DOHH2 (cell line): ENCODE data around the gene PXN.

Experiments used
- H3F3A ChIP-seq: fragments of 200-600 bp; sonication (generic), shearing (Covaris generic); 2 replicates; pipeline ENCODE4 v1.6.0; 2016; ENCODE audit warnings: antibody characterized with exemption, mild to moderate bottlenecking; ENCODE audit not compliant: control insufficient read depth, insufficient read depth
- H3K27ac ChIP-seq: fragments of 200-600 bp; sonication (generic); 2 replicates; pipeline ENCODE4 v1.5.1; 2014; ENCODE audit warnings: low read depth, mild to moderate bottlenecking, low read length, moderate library complexity
- H3K27me3 ChIP-seq: fragments of 200-600 bp; sonication (generic); 2 replicates; pipeline ENCODE4 v1.6.1; 2014; ENCODE audit warnings: mild to moderate bottlenecking, low read length, mixed read lengths; ENCODE audit not compliant: control insufficient read depth
- H3K36me3 ChIP-seq: fragments of 200-600 bp; sonication (generic); 2 replicates; pipeline ENCODE4 v1.6.1; 2014; ENCODE audit warnings: mild to moderate bottlenecking, low read length, moderate library complexity, mixed read lengths; ENCODE audit not compliant: control insufficient read depth
- H3K4me1 ChIP-seq: fragments of 200-600 bp; sonication (generic); 2 replicates; pipeline ENCODE4 v1.6.1; 2014; ENCODE audit warnings: mild to moderate bottlenecking, low read length, mixed read lengths; ENCODE audit not compliant: control insufficient read depth
- H3K4me2 ChIP-seq: fragments of 200-600 bp; sonication (generic); 2 replicates; pipeline ENCODE4 v1.6.0; 2014; ENCODE audit warnings: mild to moderate bottlenecking, low read length, moderate library complexity
- H3K4me3 ChIP-seq: fragments of 200-600 bp; sonication (generic); 2 replicates; pipeline ENCODE4 v1.5.1; 2014; ENCODE audit warnings: mild to moderate bottlenecking, low read length, mixed read lengths
- H3K79me2 ChIP-seq: fragments of 200-600 bp; sonication (generic); 2 replicates; pipeline ENCODE4 v1.6.1; 2014; ENCODE audit warnings: mild to moderate bottlenecking, low read length, mixed read lengths; ENCODE audit not compliant: control insufficient read depth
- H3K9me2 ChIP-seq: fragments of 200-600 bp; sonication (generic); replicated peaks from 2 replicates; pipeline ENCODE4 v1.6.1; 2014; ENCODE audit warnings: mild to moderate bottlenecking, low read length, mixed read lengths; ENCODE audit not compliant: control insufficient read depth
- H3K9me3 ChIP-seq: fragments of 200-600 bp; sonication (generic); 2 replicates; pipeline ENCODE4 v1.6.1; 2014; ENCODE audit warnings: antibody characterized with exemption, low read length, mixed read lengths; ENCODE audit not compliant: control insufficient read depth, insufficient read depth
- H4K20me1 ChIP-seq: fragments of 200-600 bp; sonication (generic); 2 replicates; pipeline ENCODE4 v1.6.0; 2014; ENCODE audit warnings: low read depth, mild to moderate bottlenecking, antibody characterized with exemption, low read length, moderate library complexity; ENCODE audit not compliant: control insufficient read depth, insufficient read depth
- CTCF ChIP-seq: fragments of 200-600 bp; sonication (generic); IDR thresholded peaks from one replicate; pipeline ENCODE4 v1.5.1; 2014; ENCODE audit warnings: antibody characterized with exemption, mild to moderate bottlenecking, low read depth, low read length; ENCODE audit not compliant: poor library complexity, severe bottlenecking
- EZH2phosphoT487 ChIP-seq: fragments of 200-600 bp; sonication (generic); IDR thresholded peaks from 2 replicates; pipeline ENCODE4 v1.6.1; 2017; ENCODE audit warnings: borderline replicate concordance, mild to moderate bottlenecking, antibody characterized with exemption, low read length, moderate library complexity, mixed read lengths

The PXN gene

DNA sequence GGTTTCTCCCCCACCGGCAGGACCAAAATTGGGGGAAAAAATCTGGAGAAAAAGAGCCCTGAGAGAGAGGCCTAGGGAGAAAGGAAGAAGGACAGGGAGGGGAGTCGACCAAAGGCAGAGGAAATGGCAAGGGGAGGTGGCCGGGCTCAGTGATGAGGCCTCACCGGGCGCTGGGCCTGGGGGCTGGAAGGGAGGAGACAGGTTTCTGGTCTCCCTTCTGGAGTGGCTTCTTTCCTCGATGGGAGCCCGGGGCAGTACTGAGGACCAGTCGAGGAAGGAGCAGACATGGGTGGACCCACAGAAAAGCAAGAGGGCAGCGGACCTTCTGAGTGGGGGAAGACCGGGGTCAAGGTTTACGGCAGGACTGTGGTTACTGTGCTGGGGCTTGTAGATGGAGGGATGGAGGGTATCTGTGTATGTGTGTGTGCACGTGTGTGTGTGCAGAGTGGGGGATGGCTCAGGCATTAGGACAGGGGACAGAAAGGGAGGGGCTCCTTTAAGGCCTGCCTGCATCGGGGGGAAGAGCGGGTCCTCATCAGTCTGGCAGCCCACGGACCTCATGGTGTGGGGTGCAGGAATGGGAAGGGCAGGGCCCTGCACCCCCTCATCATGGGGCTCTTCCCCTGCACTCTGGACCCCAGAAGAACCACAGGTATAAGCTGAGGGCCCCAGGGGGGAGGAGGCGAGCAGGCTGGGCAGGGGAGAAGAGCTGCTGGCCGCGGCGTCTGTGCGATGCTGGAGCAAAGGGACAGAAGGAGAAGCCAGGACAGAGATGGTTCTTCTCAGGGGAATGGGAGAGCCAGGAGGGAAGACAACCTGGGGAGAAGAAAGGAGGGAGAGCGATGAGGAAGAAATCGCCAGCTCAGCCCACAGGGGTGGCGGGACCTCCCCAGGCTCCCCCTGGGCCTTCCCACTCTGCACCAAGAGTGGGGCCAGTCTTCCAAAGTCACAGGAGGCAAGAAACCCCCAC, 49.5 kb downstream of the PXN start:
- H3K79me2 ChIP-seq: no peaks in the 10 kb centered on the region
- no peak overlapping the region for H3K27ac ChIP-seq
- H3K27me3 ChIP-seq: no peaks in the 10 kb centered on the region
- H3K4me1 ChIP-seq: no peaks in the 10 kb centered on the region
- H4K20me1 ChIP-seq: no peaks in the 10 kb centered on the region; the same call in 1 of the 2 replicates
- no peak overlapping the region for H3K4me3 ChIP-seq
- H3F3A ChIP-seq: no peaks in the 10 kb centered on the region
- H3K36me3 ChIP-seq: peaks cover 5% of the 10 kb centered on the region
- H3K9me2 ChIP-seq: no peaks in the 10 kb centered on the region
- H3K4me2 ChIP-seq: no peak overlapping the region
- no peak for TF ChIP-seq CTCF
- TF ChIP-seq EZH2phosphoT487: no peak
- no peaks in the 10 kb centered on the region for H3K9me3 ChIP-seq

DNA sequence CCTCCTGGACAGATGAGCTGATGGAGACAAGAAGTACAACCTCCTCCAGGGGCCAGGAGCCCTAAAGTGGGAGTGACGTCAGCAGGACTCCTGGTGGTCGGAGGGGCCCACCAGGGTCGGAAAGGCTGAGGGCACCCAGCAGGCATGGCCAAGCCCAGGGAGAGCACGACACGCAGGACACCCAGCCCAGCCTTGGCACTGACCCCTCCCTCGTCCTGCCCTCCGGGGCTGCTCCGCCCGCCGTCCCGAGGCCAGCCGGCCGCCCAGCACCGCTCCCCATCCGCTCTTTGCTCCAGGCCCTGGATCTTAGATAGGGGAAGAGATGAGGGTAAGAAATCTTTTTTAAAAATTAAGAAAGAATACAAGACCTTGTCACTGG, 50.2 kb downstream of the PXN start:
- no peaks in the 10 kb centered on the region for H3K27me3 ChIP-seq
- TF ChIP-seq CTCF (no peak), EZH2phosphoT487 (no peak)
- no peaks in the 10 kb centered on the region for H3F3A ChIP-seq
- no peaks in the 10 kb centered on the region for H3K4me1 ChIP-seq
- H4K20me1 ChIP-seq: no peaks in the 10 kb centered on the region; the same call in 1 of the 2 replicates
- peaks cover 11% of the 10 kb centered on the region for H3K36me3 ChIP-seq
- H3K79me2 ChIP-seq: no peaks in the 10 kb centered on the region
- no peak overlapping the region for H3K27ac ChIP-seq
- H3K4me3 ChIP-seq: no peak overlapping the region
- no peaks in the 10 kb centered on the region for H3K9me3 ChIP-seq
- H3K9me2 ChIP-seq: no peaks in the 10 kb centered on the region
- no peak overlapping the region for H3K4me2 ChIP-seq

GRCh38 chr12:120214626-120215356, 50.7 kb downstream of the PXN start:
- Histone ChIP-seq H3K27me3 (no peaks in the 10 kb centered on the region), H3K4me2 (no peak overlapping the region), H3F3A (no peaks in the 10 kb centered on the region), H3K27ac (no peak overlapping the region), H3K9me3 (no peaks in the 10 kb centered on the region), H3K4me3 (no peak overlapping the region), H4K20me1 (no peaks in the 10 kb centered on the region; the same call in 1 of the 2 replicates), H3K36me3 (peaks cover 17% of the 10 kb centered on the region), H3K79me2 (no peaks in the 10 kb centered on the region), H3K9me2 (no peaks in the 10 kb centered on the region), H3K4me1 (no peaks in the 10 kb centered on the region)
- TF ChIP-seq CTCF: no peak
- no peak for TF ChIP-seq EZH2phosphoT487
